ENCODE data around the gene BHMT.

BHMT gene

GRCh38 chr5:79111387-79111959 is at the start of gene BHMT:
Gene BHMT (plus strand): TSS chr5:79111809. CDS start chr5:79111886, 77 bp downstream.
- H4K20me1 ChIP-seq (ENCODE audit: control insufficient read depth, insufficient read depth, low read depth, low read length) = no peaks in the 10 kb centered on the region
- no peaks in the 10 kb centered on the region for H3K79me2 ChIP-seq (ENCODE audit: control insufficient read depth, low read length)
- no peak for TF ChIP-seq CTCF (IDR thresholded peaks at IDR 0.05; ENCODE audit: low read depth, low read length, poor library complexity, severe bottlenecking)
- no peak for TF ChIP-seq EZH2phosphoT487 (IDR thresholded peaks at IDR 0.05; ENCODE audit: borderline replicate concordance, low read length)
- no peak within 1 kb of the TSS for H3K27ac ChIP-seq (ENCODE audit: low read depth, low read length)
- H3K4me3 ChIP-seq (ENCODE audit: low read length) = no peak within 1 kb of the TSS
- H3K9me2 ChIP-seq (replicated peaks; ENCODE audit: control insufficient read depth, low read length) = no peaks in the 10 kb centered on the region
- no peak within 1 kb of the TSS for H3K4me2 ChIP-seq (ENCODE audit: low read length)
- no peaks in the 10 kb centered on the region for H3K9me3 ChIP-seq (ENCODE audit: control insufficient read depth, insufficient read depth, low read length)
- H3F3A ChIP-seq (ENCODE audit: control insufficient read depth, insufficient read depth) = no peaks in the 10 kb centered on the region
- H3K36me3 ChIP-seq (ENCODE audit: control insufficient read depth, low read length) = no peaks in the 10 kb centered on the region
- H3K4me1 ChIP-seq (ENCODE audit: control insufficient read depth, low read length) = no peaks in the 10 kb centered on the region
- H3K27me3 ChIP-seq (ENCODE audit: control insufficient read depth, low read length) = peaks cover 17% of the 10 kb centered on the region

- no peak overlapping the region for H3K4me2 ChIP-seq (ENCODE audit: low read length)
- H4K20me1 ChIP-seq (ENCODE audit: control insufficient read depth, insufficient read depth, low read depth, low read length) = no peaks in the 10 kb centered on the region
- no peaks in the 10 kb centered on the region for H3K79me2 ChIP-seq (ENCODE audit: control insufficient read depth, low read length)
- no peaks in the 10 kb centered on the region for H3K36me3 ChIP-seq (ENCODE audit: control insufficient read depth, low read length)
- no peak overlapping the region for H3K4me3 ChIP-seq (ENCODE audit: low read length)
- H3K9me2 ChIP-seq (replicated peaks; ENCODE audit: control insufficient read depth, low read length) = no peaks in the 10 kb centered on the region
- H3K9me3 ChIP-seq (ENCODE audit: control insufficient read depth, insufficient read depth, low read length) = no peaks in the 10 kb centered on the region
- H3K27me3 ChIP-seq (ENCODE audit: control insufficient read depth, low read length) = peaks cover 9% of the 10 kb centered on the region
- no peak for TF ChIP-seq CTCF (IDR thresholded peaks at IDR 0.05; ENCODE audit: low read depth, low read length, poor library complexity, severe bottlenecking)
- TF ChIP-seq EZH2phosphoT487 (IDR thresholded peaks at IDR 0.05; ENCODE audit: borderline replicate concordance, low read length) = no peak
- no peak overlapping the region for H3K27ac ChIP-seq (ENCODE audit: low read depth, low read length)
- no peaks in the 10 kb centered on the region for H3K4me1 ChIP-seq (ENCODE audit: control insufficient read depth, low read length)
- H3F3A ChIP-seq (ENCODE audit: control insufficient read depth, insufficient read depth) = no peaks in the 10 kb centered on the region
Observed at GRCh38 chr5:79062436-79062835, 49.2 kb upstream of the BHMT start.

- H3K27ac ChIP-seq (ENCODE audit: low read depth, low read length) = no peak within 1 kb of the TSS
- no peaks in the 10 kb centered on the region for H3K9me2 ChIP-seq (replicated peaks; ENCODE audit: control insufficient read depth, low read length)
- no peaks in the 10 kb centered on the region for H4K20me1 ChIP-seq (ENCODE audit: control insufficient read depth, insufficient read depth, low read depth, low read length)
- no peaks in the 10 kb centered on the region for H3F3A ChIP-seq (ENCODE audit: control insufficient read depth, insufficient read depth)
- H3K27me3 ChIP-seq (ENCODE audit: control insufficient read depth, low read length) = no peaks in the 10 kb centered on the region
- H3K79me2 ChIP-seq (ENCODE audit: control insufficient read depth, low read length) = no peaks in the 10 kb centered on the region
- no peak within 1 kb of the TSS for H3K4me3 ChIP-seq (ENCODE audit: low read length)
- no peaks in the 10 kb centered on the region for H3K36me3 ChIP-seq (ENCODE audit: control insufficient read depth, low read length)
- no peaks in the 10 kb centered on the region for H3K4me1 ChIP-seq (ENCODE audit: control insufficient read depth, low read length)
- TF ChIP-seq CTCF (IDR thresholded peaks at IDR 0.05; ENCODE audit: low read depth, low read length, poor library complexity, severe bottlenecking) = no peak
- no peak for TF ChIP-seq EZH2phosphoT487 (IDR thresholded peaks at IDR 0.05; ENCODE audit: borderline replicate concordance, low read length)
- H3K9me3 ChIP-seq (ENCODE audit: control insufficient read depth, insufficient read depth, low read length) = no peaks in the 10 kb centered on the region
- H3K4me2 ChIP-seq (ENCODE audit: low read length) = no peak within 1 kb of the TSS
Observed at GRCh38 chr5:79069488-79070349, 41.9 kb upstream of the BHMT start, which contains the start of the genes BHMT2 and DMGDH. Gene BHMT2 (plus strand): TSS chr5:79069767. CDS start chr5:79069783, 16 bp downstream. Gene DMGDH (minus strand): TSS chr5:79069674. CDS start chr5:79069620, 54 bp downstream.
